HG02588 (cell line): Measurements from ENCODE around the gene CSRP3.

Experiments
- ATAC-seq: cut with Tn5 transposase; IDR thresholded peaks from one replicate; pipeline ENCODE4 v1.9.1; 2021; ENCODE audit warnings: mild to moderate bottlenecking, moderate library complexity; ENCODE audit not compliant: unreplicated experiment

CSRP3 gene

GRCh38 chr11:19226378-19227195 lies 24.8 kb upstream of the CSRP3 start:
- ATAC-seq = no peak

GRCh38 chr11:19225581-19225980 lies 23.8 kb upstream of the CSRP3 start:
- no peak for ATAC-seq

- ATAC-seq = no peak
Observed at GRCh38 chr11:19225123-19225522, 23.3 kb upstream of the CSRP3 start.

GRCh38 chr11:19220903-19221724 lies 19.3 kb upstream of the CSRP3 start:
- ATAC-seq = no peak

GRCh38 chr11:19218786-19219460 lies 17.1 kb upstream of the CSRP3 start:
- no peak for ATAC-seq

GRCh38 chr11:19218216-19218615 lies 16.4 kb upstream of the CSRP3 start:
- no peak for ATAC-seq

GRCh38 chr11:19216709-19217374 lies 15.1 kb upstream of the CSRP3 start:
- no peak for ATAC-seq

GRCh38 chr11:19216021-19216420 lies 14.2 kb upstream of the CSRP3 start:
- ATAC-seq = no peak

- no peak for ATAC-seq
Observed at GRCh38 chr11:19209617-19210370, 8.0 kb upstream of the CSRP3 start.

- ATAC-seq = no peak
Observed at GRCh38 chr11:19208959-19209546, 7.3 kb upstream of the CSRP3 start.

GRCh38 chr11:19208181-19208580 lies 6.4 kb upstream of the CSRP3 start:
- no peak for ATAC-seq

- ATAC-seq = no peak
Observed at GRCh38 chr11:19204836-19205235, 3.1 kb upstream of the CSRP3 start.

- ATAC-seq = no peak
Observed at GRCh38 chr11:19200410-19201201, 1.2 kb downstream of the CSRP3 start.

- ATAC-seq = no peak
Observed at GRCh38 chr11:19199771-19200170, 2.0 kb downstream of the CSRP3 start.

GRCh38 chr11:19199048-19199447 lies 2.7 kb downstream of the CSRP3 start:
- no peak for ATAC-seq

- ATAC-seq = no peak
Observed at GRCh38 chr11:19196432-19196831, 5.4 kb downstream of the CSRP3 start.

- no peak for ATAC-seq
Observed at GRCh38 chr11:19194620-19195308, 7.0 kb downstream of the CSRP3 start.

- no peak for ATAC-seq
Observed at GRCh38 chr11:19193916-19194315, 7.9 kb downstream of the CSRP3 start.
